ENCODE results near the gene WNT5A.

WNT5A gene

GRCh38 chr3:55480911-55481743, 6.0 kb downstream of the WNT5A start:
- TF ChIP-seq, protein P1, sequence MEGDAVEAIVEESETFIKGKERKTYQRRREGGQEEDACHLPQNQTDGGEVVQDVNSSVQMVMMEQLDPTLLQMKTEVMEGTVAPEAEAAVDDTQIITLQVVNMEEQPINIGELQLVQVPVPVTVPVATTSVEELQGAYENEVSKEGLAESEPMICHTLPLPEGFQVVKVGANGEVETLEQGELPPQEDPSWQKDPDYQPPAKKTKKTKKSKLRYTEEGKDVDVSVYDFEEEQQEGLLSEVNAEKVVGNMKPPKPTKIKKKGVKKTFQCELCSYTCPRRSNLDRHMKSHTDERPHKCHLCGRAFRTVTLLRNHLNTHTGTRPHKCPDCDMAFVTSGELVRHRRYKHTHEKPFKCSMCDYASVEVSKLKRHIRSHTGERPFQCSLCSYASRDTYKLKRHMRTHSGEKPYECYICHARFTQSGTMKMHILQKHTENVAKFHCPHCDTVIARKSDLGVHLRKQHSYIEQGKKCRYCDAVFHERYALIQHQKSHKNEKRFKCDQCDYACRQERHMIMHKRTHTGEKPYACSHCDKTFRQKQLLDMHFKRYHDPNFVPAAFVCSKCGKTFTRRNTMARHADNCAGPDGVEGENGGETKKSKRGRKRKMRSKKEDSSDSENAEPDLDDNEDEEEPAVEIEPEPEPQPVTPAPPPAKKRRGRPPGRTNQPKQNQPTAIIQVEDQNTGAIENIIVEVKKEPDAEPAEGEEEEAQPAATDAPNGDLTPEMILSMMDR (IDR thresholded peaks at IDR 0.05) = no peak
- intact Hi-C loops (cut with DNase I; ENCODE audit: low total_unique reads) = no loop called here
- no peak for DNase-seq
- peak overlapping the region; percentile 2 to 8 for H3K4me3 ChIP-seq
- H3K9me3 ChIP-seq = no peaks in the 10 kb centered on the region
- H3K27ac ChIP-seq = no peak overlapping the region
- no peaks in the 10 kb centered on the region for H3K36me3 ChIP-seq
- H3K4me1 ChIP-seq = peaks cover 0 to 38% (median 27%) of the 10 kb centered on the region in 4 donors
- peaks cover 0 to 83% of the 10 kb centered on the region in 2 donors for H3K27me3 ChIP-seq

- peaks cover 0 to 54% of the 10 kb centered on the region in 2 donors for H3K27me3 ChIP-seq
- intact Hi-C loops (cut with DNase I; ENCODE audit: low total_unique reads) = no loop called here
- peaks cover 0 to 20% (median 15%) of the 10 kb centered on the region in 4 donors for H3K4me1 ChIP-seq
- H3K4me3 ChIP-seq = no peak overlapping the region
- DNase-seq = no peak
- H3K36me3 ChIP-seq = no peaks in the 10 kb centered on the region
- no peak overlapping the region for H3K27ac ChIP-seq
- TF ChIP-seq, protein P1 (IDR thresholded peaks at IDR 0.05) = no peak
- no peaks in the 10 kb centered on the region for H3K9me3 ChIP-seq
These were observed 9.5 kb downstream of the WNT5A start for GRCh38 chr3:55477306-55478303.

- intact Hi-C loops (cut with DNase I; ENCODE audit: low total_unique reads) = no loop called here
- TF ChIP-seq, protein P1 (IDR thresholded peaks at IDR 0.05) = no peak
- Histone ChIP-seq H3K4me1 (peaks cover 0 to 9% (median 6%) of the 10 kb centered on the region in 4 donors), H3K4me3 (no peak overlapping the region), H3K36me3 (no peaks in the 10 kb centered on the region), H3K27me3 (peaks cover 0 to 45% of the 10 kb centered on the region in 2 donors), H3K27ac (no peak overlapping the region), H3K9me3 (no peaks in the 10 kb centered on the region)
- no peak for DNase-seq
These were observed 10.6 kb downstream of the WNT5A start for GRCh38 chr3:55476515-55476914.

DNA sequence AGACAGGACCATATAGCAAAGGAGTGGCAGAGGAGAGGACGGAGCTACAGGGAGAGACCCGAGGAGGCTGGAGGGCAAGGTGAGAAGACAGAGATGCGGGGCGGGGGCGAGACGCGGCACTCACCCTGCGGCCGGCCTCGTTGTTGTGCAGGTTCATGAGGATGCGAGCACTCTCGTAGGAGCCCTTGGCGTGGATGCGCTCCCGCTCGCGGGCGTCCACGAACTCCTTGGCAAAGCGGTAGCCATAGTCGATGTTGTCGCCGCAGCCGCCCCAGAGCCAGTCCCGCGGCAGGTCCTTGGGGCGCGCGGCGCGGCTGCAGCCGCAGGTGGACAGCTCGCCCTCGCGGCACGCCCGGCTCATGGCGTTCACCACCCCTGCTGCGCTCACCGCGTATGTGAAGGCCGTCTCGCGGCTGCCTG, 12.9 kb downstream of the WNT5A start:
- DNase-seq = no peak
- H3K36me3 ChIP-seq = peaks cover 0 to 5% (median 0%) of the 10 kb centered on the region in 3 donors
- TF ChIP-seq, protein P1 (IDR thresholded peaks at IDR 0.05) = no peak
- no peaks in the 10 kb centered on the region for H3K9me3 ChIP-seq
- H3K27me3 ChIP-seq = peaks cover 0 to 29% of the 10 kb centered on the region in 2 donors
- no peaks in the 10 kb centered on the region for H3K4me1 ChIP-seq
- intact Hi-C loops (cut with DNase I; ENCODE audit: low total_unique reads) = no loop called here
- no peak overlapping the region for H3K4me3 ChIP-seq
- no peak overlapping the region for H3K27ac ChIP-seq

- Histone ChIP-seq H3K27ac (no peak overlapping the region), H3K36me3 (peaks cover 0 to 5% (median 0%) of the 10 kb centered on the region in 3 donors), H3K27me3 (peaks cover 0 to 25% of the 10 kb centered on the region in 2 donors), H3K4me1 (no peaks in the 10 kb centered on the region), H3K4me3 (no peak overlapping the region), H3K9me3 (no peaks in the 10 kb centered on the region)
- intact Hi-C loops (cut with DNase I; ENCODE audit: low total_unique reads) = no loop called here
- DNase-seq = no peak
- TF ChIP-seq, protein P1 (IDR thresholded peaks at IDR 0.05) = no peak
These were observed 13.3 kb downstream of the WNT5A start for GRCh38 chr3:55473788-55474187.

Data from tibial artery (tissue), 4 donors.